Measurements from ENCODE around the gene SLC25A39. TPM values are rescaled to one million over a fixed set of nuclear protein-coding genes. Genes with fewer than 3 reads are reported as not detected.

The SLC25A39 gene
- total and polyA plus RNA-seq, 12 donors: 36.3 to 105 (median 44.6) TPM

- peaks cover 0 to 38% (median 24%) of the 10 kb centered on the region in 9 donors for H3K36me3 ChIP-seq
- no peak for DNase-seq
- H3K27me3 ChIP-seq: peaks cover 5 to 33% (median 26%) of the 10 kb centered on the region in 7 donors
- intact Hi-C loops (cut with DNase I): loop anchor here in 6 of 10 donors (5.0 kb wide), 4 partner anchors 38 to 108 kb away; partner anchors contain the start of gene UBTF (in 1 of the 6)
- 81 to 88% methylated on average over 18 of the region's 18 CpGs for WGBS, 2 donors
- TF ChIP-seq CTCF (IDR thresholded peaks at IDR 0.05): no peak
- peaks cover 4 to 26% (median 18%) of the 10 kb centered on the region in 9 donors for H3K4me1 ChIP-seq
- H3K9me3 ChIP-seq: no peaks in the 10 kb centered on the region
- H3K4me3 ChIP-seq: no peak overlapping the region
- no peak overlapping the region for H3K27ac ChIP-seq
- no peak for ATAC-seq
Measured at GRCh38 chr17:44320066-44320465, 4.6 kb downstream of the SLC25A39 start.

DNA sequence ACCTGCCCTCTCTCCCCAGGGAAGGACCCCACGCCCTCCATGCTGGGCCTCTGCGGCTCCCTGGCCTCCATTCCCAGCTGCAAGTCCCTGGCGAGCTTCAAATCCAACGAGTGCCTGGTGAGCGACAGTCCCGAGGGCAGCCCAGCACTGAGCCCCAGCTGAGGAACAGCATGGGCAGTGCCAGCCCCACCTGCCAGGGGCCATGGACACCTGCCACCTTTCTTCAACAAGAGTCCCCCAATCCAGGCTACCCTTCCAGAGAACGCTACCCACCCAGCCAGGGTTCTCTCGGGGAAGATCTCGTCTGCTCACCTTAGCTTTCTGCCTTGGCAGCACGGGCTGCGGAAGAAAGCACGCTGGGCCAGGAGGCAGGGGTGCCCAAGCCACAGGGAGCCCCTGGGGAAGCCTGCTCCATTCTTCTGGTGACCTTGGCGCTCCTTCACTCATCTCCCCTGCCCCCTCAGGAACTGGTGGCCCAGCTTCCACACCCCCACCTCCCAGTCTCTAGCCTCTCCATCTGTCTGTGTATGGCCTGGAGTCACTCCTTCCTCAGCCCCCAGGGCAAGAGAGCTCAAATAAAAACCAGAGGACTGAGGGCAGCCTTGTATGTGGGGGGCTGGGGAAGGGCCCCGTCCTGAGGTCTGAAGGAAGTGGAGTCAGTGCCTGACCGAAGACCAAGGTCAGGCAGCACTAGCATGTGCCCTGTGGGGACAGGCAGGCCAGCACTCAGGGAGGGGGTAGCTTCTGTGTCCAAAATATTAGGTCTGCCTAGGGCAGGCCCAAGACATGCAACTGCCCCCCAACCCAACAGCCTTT lies 6.3 kb downstream of the SLC25A39 start:
- peaks cover 4 to 23% (median 15%) of the 10 kb centered on the region in 9 donors for H3K4me1 ChIP-seq
- 77 to 78% methylated on average over 15 of the region's 15 CpGs for WGBS, 2 donors
- no peak overlapping the region for H3K4me3 ChIP-seq
- H3K27ac ChIP-seq: no peak overlapping the region
- ATAC-seq (peak in 4 of 8 donors; percentile 3 to 23 (median 12)), DNase-seq (no peak)
- H3K36me3 ChIP-seq: peaks cover 0 to 38% (median 24%) of the 10 kb centered on the region in 9 donors
- H3K27me3 ChIP-seq: peaks cover 15 to 50% (median 44%) of the 10 kb centered on the region in 7 donors
- no peak for TF ChIP-seq CTCF (IDR thresholded peaks at IDR 0.05)
- no peaks in the 10 kb centered on the region for H3K9me3 ChIP-seq
- intact Hi-C loops (cut with DNase I): no loop called here

- H3K4me3 ChIP-seq: no peak overlapping the region
- H3K9me3 ChIP-seq: no peaks in the 10 kb centered on the region
- intact Hi-C loops (cut with DNase I): no loop called here
- ATAC-seq: no peak
- 83 to 87% methylated on average over 6 of the region's 6 CpGs for WGBS, 2 donors
- DNase-seq: no peak
- H3K27ac ChIP-seq: no peak overlapping the region
- H3K4me1 ChIP-seq: peaks cover 4 to 16% (median 8%) of the 10 kb centered on the region in 9 donors
- no peak for TF ChIP-seq CTCF (IDR thresholded peaks at IDR 0.05)
- peaks cover 0 to 37% (median 24%) of the 10 kb centered on the region in 9 donors for H3K36me3 ChIP-seq
- peaks cover 15 to 57% (median 51%) of the 10 kb centered on the region in 7 donors for H3K27me3 ChIP-seq
Measured at GRCh38 chr17:44317545-44317944, 7.1 kb downstream of the SLC25A39 start.

GRCh38 chr17:44315760-44316731 lies 8.6 kb downstream of the SLC25A39 start:
- peaks cover 0 to 22% (median 9%) of the 10 kb centered on the region in 9 donors for H3K36me3 ChIP-seq
- H3K4me3 ChIP-seq: no peak overlapping the region
- peaks cover 4 to 14% (median 6%) of the 10 kb centered on the region in 9 donors for H3K4me1 ChIP-seq
- no peaks in the 10 kb centered on the region for H3K9me3 ChIP-seq
- no peak for DNase-seq
- 5 to 9% methylated on average over 38 of the region's 38 CpGs for WGBS, 2 donors
- no peak for ATAC-seq
- no peak for TF ChIP-seq CTCF (IDR thresholded peaks at IDR 0.05)
- no peak overlapping the region for H3K27ac ChIP-seq
- peaks cover 15 to 61% (median 52%) of the 10 kb centered on the region in 7 donors for H3K27me3 ChIP-seq
- intact Hi-C loops (cut with DNase I): no loop called here

Measured in heart right ventricle (tissue), 16 donors.